H1 (cell line): Measurements from ENCODE around the gene CCR9. TPM values are rescaled to one million over a fixed set of nuclear protein-coding genes. Genes with fewer than 3 reads are reported as not detected.

Experiments used
- CTCF ChIA-PET: fragments of 300-600 bp; sonication (Branson Sonifier 250); formaldehyde crosslinking; loops from one replicate; lab custom pipeline; 2021; ENCODE audit not compliant: partially characterized antibody; lab: Charles Lee
- POLR2A ChIA-PET: fragments of 300-600 bp; sonication (Branson Sonifier 250); formaldehyde crosslinking; loops from one replicate; lab custom pipeline; 2021; ENCODE audit warnings: inconsistent platforms; ENCODE audit not compliant: partially characterized antibody; lab: Charles Lee
- DNase-seq, 2 experiments: peaks; one replicate each; pipeline versions ENCODE4 v3.0.0 to v3.0.0-alpha.2; 2010 to 2022; ENCODE audit warnings: low spot score in 2 of 2, low read depth in 1 of 2, mixed read lengths in 1 of 2
- FAIRE-seq: peaks from 2 replicates; lab custom pipeline; 2011; peaks lifted over from hg19 to GRCh38; lab: Jason Lieb, UNC
- H2AFZ ChIP-seq: 2 replicates; pipeline ENCODE4 v1.8.1; 2012; ENCODE audit warnings: low read length, inconsistent platforms
- H2AK5ac ChIP-seq: 2 replicates; pipeline ENCODE4 v1.6.1; 2013; ENCODE audit warnings: low read depth, low read length
- H2BK120ac ChIP-seq: replicated peaks from 2 replicates; pipeline ENCODE3; 2013; ENCODE audit warnings: low read depth, low read length, inconsistent platforms
- H2BK12ac ChIP-seq: 2 replicates; pipeline ENCODE4 v1.6.1; 2013; ENCODE audit warnings: low read depth, low read length
- H2BK15ac ChIP-seq: 2 replicates; pipeline ENCODE4 v1.6.1; 2013; ENCODE audit warnings: low read length
- H2BK20ac ChIP-seq: 2 replicates; pipeline ENCODE4 v1.6.1; 2013; ENCODE audit warnings: low read length
- H2BK5ac ChIP-seq: 2 replicates; pipeline ENCODE4 v1.6.1; 2013; ENCODE audit warnings: low read depth, low read length
- H3K14ac ChIP-seq: 2 replicates; pipeline ENCODE4 v1.6.1; 2013; ENCODE audit warnings: inconsistent platforms; ENCODE audit not compliant: insufficient read length
- H3K18ac ChIP-seq: 2 replicates; pipeline ENCODE4 v1.6.1; 2013; ENCODE audit warnings: low read length; ENCODE audit errors: extremely low read depth
- H3K23ac ChIP-seq: 2 replicates; pipeline ENCODE4 v1.6.1; 2013; ENCODE audit warnings: inconsistent platforms; ENCODE audit not compliant: insufficient read length
- H3K23me2 ChIP-seq: 2 replicates; pipeline ENCODE4 v1.6.1; 2013; ENCODE audit warnings: low read depth, low read length
- H3K27ac ChIP-seq: 2 replicates; pipeline ENCODE4 v1.6.1; 2011; ENCODE audit warnings: low read depth, low read length, inconsistent platforms
- H3K27me3 ChIP-seq, 4 experiments: replicated peaks in 1 of 4; 1 replicate in 1 of 4; 2 replicates in 3 of 4; pipeline versions ENCODE4 v1.6.1 to v1.8.1; 2011 to 2013; ENCODE audit warnings: low read length in 3 of 4, mild to moderate bottlenecking in 3 of 4, inconsistent platforms in 2 of 4, mixed read lengths in 2 of 4, moderate library complexity in 1 of 4; ENCODE audit not compliant: control insufficient read depth in 3 of 4, insufficient read depth in 3 of 4; ENCODE audit errors: extremely low read depth in 1 of 4
- H3K36me3 ChIP-seq, 4 experiments: 2 replicates each; pipeline versions ENCODE4 v1.6.1 to v1.8.1; 2011 to 2013; ENCODE audit warnings: mild to moderate bottlenecking in 4 of 4, low read length in 3 of 4, moderate library complexity in 2 of 4, control low read depth in 1 of 4, inconsistent platforms in 1 of 4; ENCODE audit not compliant: insufficient read depth in 4 of 4, control insufficient read depth in 2 of 4
- H3K4ac ChIP-seq: replicated peaks from 2 replicates; pipeline ENCODE3; 2013; ENCODE audit warnings: low read length, low read depth, mixed read lengths, inconsistent platforms; ENCODE audit not compliant: insufficient read length
- H3K4me1 ChIP-seq, 4 experiments: replicated peaks in 1 of 4; 1 replicate in 1 of 4; 2 replicates in 3 of 4; pipeline versions ENCODE4 v1.6.1 to v1.8.1; 2011 to 2013; ENCODE audit warnings: low read length in 3 of 4, inconsistent platforms in 2 of 4, mixed read lengths in 1 of 4; ENCODE audit not compliant: insufficient read depth in 4 of 4, control insufficient read depth in 3 of 4
- H3K4me2 ChIP-seq, 2 experiments: 2 replicates each; pipeline versions ENCODE4 v1.6.1 to v1.8.1; 2011 to 2013; ENCODE audit warnings: low read depth in 2 of 2, low read length in 2 of 2, control low read depth in 1 of 2, inconsistent platforms in 1 of 2, mild to moderate bottlenecking in 1 of 2; ENCODE audit not compliant: insufficient read depth in 1 of 2
- H3K4me3 ChIP-seq, 4 experiments: fragments of 200-600, 300-600 bp in 1 of 4; sonication (generic), shearing (Covaris generic), sonication (Bioruptor Twin) in 1 of 4; 2 replicates each; pipeline versions ENCODE4 v1.5.1 to v1.8.1; 2011 to 2016; ENCODE audit warnings: low read length in 4 of 4, low read depth in 3 of 4, control low read depth in 2 of 4, inconsistent platforms in 2 of 4, mild to moderate bottlenecking in 2 of 4, mixed read lengths in 1 of 4, moderate library complexity in 1 of 4; ENCODE audit not compliant: insufficient read depth in 2 of 4; ENCODE audit errors: extremely low read depth in 1 of 4
- H3K56ac ChIP-seq: replicated peaks from 2 replicates; pipeline ENCODE3; 2013; ENCODE audit warnings: low read depth, mild to moderate bottlenecking, mixed read lengths, low read length, inconsistent platforms; ENCODE audit not compliant: insufficient read length
- H3K79me1 ChIP-seq: 2 replicates; pipeline ENCODE4 v1.6.1; 2013; ENCODE audit warnings: low read depth, low read length, control low read depth
- H3K79me2 ChIP-seq, 2 experiments: 2 replicates each; pipeline versions ENCODE4 v1.6.1 to v1.8.1; 2012 to 2013; ENCODE audit warnings: low read length in 2 of 2, mild to moderate bottlenecking in 2 of 2, inconsistent platforms in 1 of 2; ENCODE audit not compliant: insufficient read depth in 2 of 2, control insufficient read depth in 1 of 2
- H3K9ac ChIP-seq, 4 experiments: replicated peaks in 1 of 4; 1 replicate in 1 of 4; 2 replicates in 3 of 4; pipeline versions ENCODE4 v1.6.1 to v1.8.1; 2011 to 2013; ENCODE audit warnings: low read depth in 3 of 4, low read length in 3 of 4, control low read depth in 2 of 4, mild to moderate bottlenecking in 2 of 4, moderate library complexity in 2 of 4, inconsistent platforms in 1 of 4; ENCODE audit errors: extremely low read depth in 1 of 4
- H3K9me3 ChIP-seq, 2 experiments: 2 replicates each; pipeline versions ENCODE4 v1.6.1 to v1.8.1; 2012 to 2013; ENCODE audit warnings: mild to moderate bottlenecking in 2 of 2, moderate library complexity in 2 of 2, control low read depth in 1 of 2, inconsistent platforms in 1 of 2, low read depth in 1 of 2, low read length in 1 of 2, mixed read lengths in 1 of 2; ENCODE audit not compliant: insufficient read depth in 2 of 2
- H4K20me1 ChIP-seq, 2 experiments: replicated peaks in 1 of 2; 2 replicates each; pipeline versions ENCODE3 to v1.8.1; 2011 to 2013; ENCODE audit warnings: inconsistent platforms in 2 of 2, low read length in 2 of 2, mild to moderate bottlenecking in 1 of 2; ENCODE audit not compliant: insufficient read depth in 2 of 2, control insufficient read depth in 1 of 2
- H4K5ac ChIP-seq: 2 replicates; pipeline ENCODE4 v1.6.1; 2013; ENCODE audit warnings: low read length, low read depth, mixed read lengths, inconsistent platforms; ENCODE audit not compliant: insufficient read length
- H4K8ac ChIP-seq: 2 replicates; pipeline ENCODE4 v1.8.0; 2013; ENCODE audit warnings: mild to moderate bottlenecking, moderate library complexity, low read length, inconsistent platforms; ENCODE audit not compliant: insufficient read depth; ENCODE audit errors: extremely low read depth
- H4K91ac ChIP-seq: replicated peaks from 2 replicates; pipeline ENCODE3; 2013; ENCODE audit warnings: low read length, mixed read lengths, inconsistent platforms; ENCODE audit not compliant: insufficient read length
- BACH1 ChIP-seq: IDR thresholded peaks from 2 replicates; pipeline ENCODE4 v1.6.1; 2012; ENCODE audit warnings: low read length, improper control_type of control experiment
- GABPA ChIP-seq: IDR thresholded peaks from 2 replicates; pipeline ENCODE4 v1.6.1; 2011; ENCODE audit warnings: mild to moderate bottlenecking, low read length, moderate library complexity, borderline replicate concordance; ENCODE audit not compliant: insufficient read depth
- NRF1 ChIP-seq: IDR thresholded peaks from 2 replicates; pipeline ENCODE4 v1.6.1; 2011; ENCODE audit warnings: mild to moderate bottlenecking, low read depth, low read length, improper control_type of control experiment
- RAD21 ChIP-seq, 2 experiments: IDR thresholded peaks in 1 of 2; conservative IDR thresholded peaks in 1 of 2; 2 replicates each; pipeline ENCODE4 v1.6.1; 2011; ENCODE audit warnings: low read depth in 2 of 2, low read length in 2 of 2, improper control_type of control experiment in 1 of 2, inconsistent platforms in 1 of 2, mild to moderate bottlenecking in 1 of 2, moderate library complexity in 1 of 2
- RBBP5 ChIP-seq: IDR thresholded peaks from 2 replicates; pipeline ENCODE4 v1.7.1; 2012; ENCODE audit warnings: low read depth, mild to moderate bottlenecking, inconsistent platforms, low read length, moderate library complexity, borderline replicate concordance
- SP1 ChIP-seq: IDR thresholded peaks from 2 replicates; pipeline ENCODE4 v1.6.1; 2011; ENCODE audit warnings: low read depth, low read length
- TAF1 ChIP-seq: IDR thresholded peaks from 2 replicates; pipeline ENCODE4 v1.6.1; 2011; ENCODE audit warnings: mild to moderate bottlenecking, low read depth, low read length
- WGBS, 2 experiments: shearing (Covaris generic) in 1 of 2; methylation state at CpG; one replicate each; pipeline versions ENCODE4 v1.1.6 to v1.1.7; 2013 to 2015; ENCODE audit warnings: low lambda C conversion rate in 2 of 2, mixed read lengths in 2 of 2, inconsistent platforms in 1 of 2, low coverage in 1 of 2, missing lambda C conversion rate in 1 of 2; ENCODE audit not compliant: insufficient replicate concordance in 2 of 2, insufficient coverage in 1 of 2, insufficient read length in 1 of 2; ENCODE audit errors: extremely low coverage in 1 of 2, missing lambda C conversion rate in 1 of 2; 5-methylcytosine and 5-hydroxymethylcytosine counted together
- polyA plus RNA-seq, 7 experiments: library from polyadenylated mRNA; depleted of rRNA in 3 of 7; stranded (reverse) in 5 of 7; unstranded in 2 of 7; fragments of >200 nt in 5 of 7; fragments of 200-250 nt in 2 of 7; gene quantifications; 1 replicate in 5 of 7; 2 replicates in 1 of 7; 4 replicates in 1 of 7; pipeline versions ENCODE4 v1.2.1 to v1.2.3, GENCODE V29; 2011 to 2013; ENCODE audit warnings: missing spikeins in 2 of 7, mixed read lengths in 2 of 7
- total RNA-seq: library from RNA; stranded (reverse); fragmentation: NEBNext Ultra II Directional; extraction: Animal tissue kit (Norgen Biotek cat#: 25700); gene quantifications from 2 replicates; pipeline ENCODE4 v1.2.1, GENCODE V29; 2021

CCR9 gene
- total and polyA plus RNA-seq, 2 of the 8 experiments (the other 6 are each of a cell fraction or from before 2014, with no cell fraction given) = not detected

DNA sequence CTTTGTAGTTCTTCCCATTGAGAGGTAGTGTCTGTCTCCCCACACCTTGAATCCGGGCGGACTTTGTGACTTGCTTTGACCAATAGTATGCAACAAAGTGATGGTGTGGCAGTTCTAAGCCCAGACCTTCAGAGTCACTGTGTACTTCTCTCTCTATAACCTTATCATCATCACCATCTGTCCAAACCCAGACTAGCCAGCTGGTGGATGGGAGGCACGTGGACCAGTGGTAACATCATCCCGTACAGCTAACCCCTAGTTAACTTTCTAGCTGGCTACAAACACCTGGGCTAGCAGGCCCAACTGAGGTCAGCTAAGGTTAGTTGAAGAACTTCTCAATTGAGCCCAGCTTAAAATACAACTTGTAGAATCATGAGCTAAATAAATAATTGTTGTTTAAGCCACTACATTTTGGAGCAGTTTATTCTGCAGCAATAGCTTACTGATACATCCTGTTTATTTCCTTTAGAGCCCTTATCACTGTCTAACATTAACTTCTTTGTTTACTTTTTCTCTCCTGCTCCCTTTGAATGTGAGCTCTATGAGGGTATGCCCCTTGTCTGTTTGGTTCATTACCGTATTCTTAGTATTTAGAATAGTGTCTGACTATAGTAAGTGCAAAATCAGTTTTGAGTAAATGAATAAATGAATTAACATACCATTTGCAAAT is 11.5 kb upstream of the CCR9 start:
- Histone ChIP-seq H3K56ac (no peak overlapping the region), H3K14ac (no peak overlapping the region), H3K18ac (no peak overlapping the region), H2BK12ac (no peak overlapping the region), H4K8ac (no peak overlapping the region), H2BK20ac (no peak overlapping the region), H3K79me1 (no peaks in the 10 kb centered on the region; the same call in 1 of the 2 replicates), H3K36me3 (no peaks in the 10 kb centered on the region), H3K27ac (no peak overlapping the region), H4K5ac (no peak overlapping the region), H3K4me1 (peaks cover 0 to 4% (median 2%) of the 10 kb centered on the region in 4 experiments; a peak in 2 of 7 replicates), H2AFZ (no peak overlapping the region), H3K27me3 (0 out of 7 replicates have a peak, but pooled peaks cover 0 to 3% (median 0%) of the 10 kb centered on the region in 4 experiments), H3K79me2 (no peaks in the 10 kb centered on the region), H2BK5ac (no peak overlapping the region), H2BK120ac (no peak overlapping the region), H2BK15ac (no peak overlapping the region), H3K4me3 (no peak overlapping the region), H3K4me2 (no peak overlapping the region), H3K4ac (no peak overlapping the region), H4K91ac (no peak overlapping the region), H3K9ac (no peak overlapping the region), H3K23ac (no peak overlapping the region), H4K20me1 (no peaks in the 10 kb centered on the region), H2AK5ac (no peak overlapping the region), H3K9me3 (no peaks in the 10 kb centered on the region), H3K23me2 (no peaks in the 10 kb centered on the region)
- DNase-seq (no peak), FAIRE-seq (no peak)
- CTCF ChIA-PET = interaction anchor here (1.6 to 1.7 kb wide), 2 partner anchors 9 to 495 kb away, joined by 3 to 5 read pairs; no protein-coding TSS in a partner anchor
- POLR2A ChIA-PET = no interaction called here
- 85% methylated on average over 5 of the region's 5 CpGs; no CpG with 5 or more reads in 1 of the 2 experiments for WGBS, 2 experiments
- TF ChIP-seq RAD21 (IDR thresholded peaks at IDR 0.05 in 1 of 2, conservative IDR thresholded peaks at IDR 0.05 in 1 of 2; ENCODE audit: low read depth in 2 of 2, low read length in 2 of 2) = no peak
- no peak for TF ChIP-seq TAF1
- TF ChIP-seq BACH1 = no peak
- TF ChIP-seq RBBP5 = no peak
- TF ChIP-seq GABPA = no peak
- no peak for TF ChIP-seq SP1
- TF ChIP-seq NRF1 = no peak
